ENCODE results near the gene ZDHHC17. TPM values are rescaled to one million over a fixed set of nuclear protein-coding genes. Genes with fewer than 3 reads are reported as not detected.

ZDHHC17 gene
- total RNA-seq, 1 donor from 2014 or later, result 17.0 TPM

- Histone ChIP-seq H3K27ac (replicated peaks) (no peak overlapping the region), H3K9me3 (replicated peaks) (no peaks in the 10 kb centered on the region), H3K27me3 (ENCODE audit: low read depth) (no peaks in the 10 kb centered on the region), H3K36me3 (peaks cover 60% of the 10 kb centered on the region), H3K4me3 (no peak overlapping the region), H3K4me1 (peaks cover 9% of the 10 kb centered on the region)
- DNase-seq, result no peak
- no peak for TF ChIP-seq CTCF (IDR thresholded peaks at IDR 0.05; ENCODE audit: borderline replicate concordance)
- intact Hi-C loops (cut with micrococcal nuclease), result no loop called here
These were observed 50.1 kb downstream of the ZDHHC17 start for GRCh38 chr12:76813972-76814371.

GRCh38 chr12:76820888-76821482, 57.1 kb downstream of the ZDHHC17 start:
- no peak overlapping the region for H3K27ac ChIP-seq (replicated peaks)
- no peak for DNase-seq
- H3K4me3 ChIP-seq, result no peak overlapping the region

GRCh38 chr12:76830436-76830835, 66.5 kb downstream of the ZDHHC17 start:
- Histone ChIP-seq H3K36me3 (peaks cover 68% of the 10 kb centered on the region), H3K4me3 (no peak overlapping the region), H3K27ac (replicated peaks) (no peak overlapping the region), H3K27me3 (ENCODE audit: low read depth) (no peaks in the 10 kb centered on the region), H3K4me1 (no peaks in the 10 kb centered on the region), H3K9me3 (replicated peaks) (peaks cover 12% of the 10 kb centered on the region)
- TF ChIP-seq CTCF (IDR thresholded peaks at IDR 0.05; ENCODE audit: borderline replicate concordance), result no peak
- DNase-seq, result no peak
- intact Hi-C loops (cut with micrococcal nuclease), result no loop called here

More at GRCh38 chr12:76820888-76821482, 57.1 kb downstream of the ZDHHC17 start:
- Histone ChIP-seq H3K4me1 (peaks cover 6% of the 10 kb centered on the region), H3K36me3 (peaks cover 34% of the 10 kb centered on the region), H3K27me3 (ENCODE audit: low read depth) (no peaks in the 10 kb centered on the region), H3K9me3 (replicated peaks) (no peaks in the 10 kb centered on the region)
- peak; percentile 70 for TF ChIP-seq CTCF (IDR thresholded peaks at IDR 0.05; ENCODE audit: borderline replicate concordance)
- intact Hi-C loops (cut with micrococcal nuclease), result no loop called here

- H3K4me3 ChIP-seq, result no peak overlapping the region
- no peak overlapping the region for H3K27ac ChIP-seq (replicated peaks)
- no peak for DNase-seq
- no peaks in the 10 kb centered on the region for H3K27me3 ChIP-seq (ENCODE audit: low read depth)
- H3K4me1 ChIP-seq, result no peaks in the 10 kb centered on the region
- H3K36me3 ChIP-seq, result peaks cover 19% of the 10 kb centered on the region
- H3K9me3 ChIP-seq (replicated peaks), result peaks cover 11% of the 10 kb centered on the region
- intact Hi-C loops (cut with micrococcal nuclease), result no loop called here
- no peak for TF ChIP-seq CTCF (IDR thresholded peaks at IDR 0.05; ENCODE audit: borderline replicate concordance)
These were observed 72.7 kb downstream of the ZDHHC17 start for GRCh38 chr12:76836633-76837032.

GRCh38 chr12:76847260-76847659, 83.3 kb downstream of the ZDHHC17 start:
- Histone ChIP-seq H3K9me3 (replicated peaks) (no peaks in the 10 kb centered on the region), H3K4me1 (no peaks in the 10 kb centered on the region), H3K27ac (replicated peaks) (no peak overlapping the region), H3K4me3 (no peak overlapping the region), H3K27me3 (ENCODE audit: low read depth) (no peaks in the 10 kb centered on the region), H3K36me3 (peaks cover 73% of the 10 kb centered on the region)
- intact Hi-C loops (cut with micrococcal nuclease), result no loop called here
- no peak for DNase-seq
- TF ChIP-seq CTCF (IDR thresholded peaks at IDR 0.05; ENCODE audit: borderline replicate concordance), result no peak

Measured in left ventricle myocardium inferior (tissue), 1 donor.